Measurements from ENCODE around the gene SLC6A13.

GRCh38 chr12:179131-179884 lies 83.3 kb downstream of the SLC6A13 start:
- TF ChIP-seq EZH2 (IDR thresholded peaks at IDR 0.05; ENCODE audit: low read depth, low read length, severe bottlenecking): no peak
- no peak for TF ChIP-seq YY1 (IDR thresholded peaks at IDR 0.05; ENCODE audit: low read depth, low read length)
- TF ChIP-seq RAD21 (IDR thresholded peaks at IDR 0.05 in 1 of 2, conservative IDR thresholded peaks at IDR 0.05 in 1 of 2; ENCODE audit: low read depth in 2 of 2, low read length in 2 of 2): no peak
- no peak for TF ChIP-seq POLR2A (IDR thresholded peaks at IDR 0.05; ENCODE audit: control extremely low read depth in 1 of 2, low read depth in 2 of 2, low read length in 2 of 2)
- TF ChIP-seq, protein P1, sequence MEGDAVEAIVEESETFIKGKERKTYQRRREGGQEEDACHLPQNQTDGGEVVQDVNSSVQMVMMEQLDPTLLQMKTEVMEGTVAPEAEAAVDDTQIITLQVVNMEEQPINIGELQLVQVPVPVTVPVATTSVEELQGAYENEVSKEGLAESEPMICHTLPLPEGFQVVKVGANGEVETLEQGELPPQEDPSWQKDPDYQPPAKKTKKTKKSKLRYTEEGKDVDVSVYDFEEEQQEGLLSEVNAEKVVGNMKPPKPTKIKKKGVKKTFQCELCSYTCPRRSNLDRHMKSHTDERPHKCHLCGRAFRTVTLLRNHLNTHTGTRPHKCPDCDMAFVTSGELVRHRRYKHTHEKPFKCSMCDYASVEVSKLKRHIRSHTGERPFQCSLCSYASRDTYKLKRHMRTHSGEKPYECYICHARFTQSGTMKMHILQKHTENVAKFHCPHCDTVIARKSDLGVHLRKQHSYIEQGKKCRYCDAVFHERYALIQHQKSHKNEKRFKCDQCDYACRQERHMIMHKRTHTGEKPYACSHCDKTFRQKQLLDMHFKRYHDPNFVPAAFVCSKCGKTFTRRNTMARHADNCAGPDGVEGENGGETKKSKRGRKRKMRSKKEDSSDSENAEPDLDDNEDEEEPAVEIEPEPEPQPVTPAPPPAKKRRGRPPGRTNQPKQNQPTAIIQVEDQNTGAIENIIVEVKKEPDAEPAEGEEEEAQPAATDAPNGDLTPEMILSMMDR (IDR thresholded peaks at IDR 0.05; ENCODE audit: control extremely low read depth in 1 of 3, insufficient read depth in 1 of 3, low read depth in 1 of 3, low read length in 3 of 3): no peak
- TF ChIP-seq GABPA (IDR thresholded peaks at IDR 0.05; ENCODE audit: borderline replicate concordance, insufficient read depth, low read length): no peak
